Colon (tissue), 2 donors: ENCODE data around the gene KCND1.

Source experiments
- FAIRE-seq: peaks from 2 replicates; lab custom pipeline; 2012; peaks lifted over from hg19 to GRCh38; lab: Jason Lieb, UNC
- donor health status: control.
- donor health status: control.

KCND1 gene

DNA sequence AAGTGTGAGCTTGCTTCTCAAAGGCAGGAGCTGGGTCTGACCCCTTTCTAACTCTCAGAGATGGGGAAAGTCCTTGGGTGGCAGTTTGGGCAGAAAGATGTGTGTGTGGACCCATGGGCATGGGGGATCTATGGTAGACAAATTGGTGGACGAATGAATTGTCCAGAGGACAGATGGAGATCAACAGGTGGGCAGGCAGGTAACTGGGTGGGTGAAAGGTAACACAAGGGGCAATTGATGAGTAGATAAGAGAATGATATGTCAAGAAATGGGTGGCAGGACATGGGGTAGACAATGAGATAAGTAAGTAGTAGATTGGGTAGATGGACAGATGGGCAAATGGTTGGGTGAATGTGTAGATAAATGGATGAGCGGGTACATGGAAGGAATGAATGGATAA is 2.9 kb upstream of the KCND1 start:
- FAIRE-seq = no peak

DNA sequence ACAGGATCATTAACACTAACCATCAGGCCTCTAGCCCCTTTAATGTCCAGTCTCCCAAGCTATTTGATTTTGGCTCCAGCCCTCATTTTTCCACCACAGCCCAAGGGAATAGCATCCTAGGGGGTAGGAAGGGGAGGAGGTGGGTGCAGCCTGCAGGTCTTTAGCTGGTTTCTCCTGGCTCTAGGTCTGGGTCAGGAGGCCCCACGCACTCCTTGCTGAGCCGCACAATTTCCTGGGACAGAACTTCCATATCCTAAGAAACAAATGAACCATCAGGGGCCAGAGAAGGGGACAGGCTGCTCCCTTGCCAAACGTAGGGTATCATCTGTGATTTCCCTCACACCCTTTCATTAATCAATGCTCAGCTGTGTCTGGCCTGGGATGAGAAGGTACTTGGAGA is 2.4 kb upstream of the KCND1 start:
- FAIRE-seq = no peak

DNA sequence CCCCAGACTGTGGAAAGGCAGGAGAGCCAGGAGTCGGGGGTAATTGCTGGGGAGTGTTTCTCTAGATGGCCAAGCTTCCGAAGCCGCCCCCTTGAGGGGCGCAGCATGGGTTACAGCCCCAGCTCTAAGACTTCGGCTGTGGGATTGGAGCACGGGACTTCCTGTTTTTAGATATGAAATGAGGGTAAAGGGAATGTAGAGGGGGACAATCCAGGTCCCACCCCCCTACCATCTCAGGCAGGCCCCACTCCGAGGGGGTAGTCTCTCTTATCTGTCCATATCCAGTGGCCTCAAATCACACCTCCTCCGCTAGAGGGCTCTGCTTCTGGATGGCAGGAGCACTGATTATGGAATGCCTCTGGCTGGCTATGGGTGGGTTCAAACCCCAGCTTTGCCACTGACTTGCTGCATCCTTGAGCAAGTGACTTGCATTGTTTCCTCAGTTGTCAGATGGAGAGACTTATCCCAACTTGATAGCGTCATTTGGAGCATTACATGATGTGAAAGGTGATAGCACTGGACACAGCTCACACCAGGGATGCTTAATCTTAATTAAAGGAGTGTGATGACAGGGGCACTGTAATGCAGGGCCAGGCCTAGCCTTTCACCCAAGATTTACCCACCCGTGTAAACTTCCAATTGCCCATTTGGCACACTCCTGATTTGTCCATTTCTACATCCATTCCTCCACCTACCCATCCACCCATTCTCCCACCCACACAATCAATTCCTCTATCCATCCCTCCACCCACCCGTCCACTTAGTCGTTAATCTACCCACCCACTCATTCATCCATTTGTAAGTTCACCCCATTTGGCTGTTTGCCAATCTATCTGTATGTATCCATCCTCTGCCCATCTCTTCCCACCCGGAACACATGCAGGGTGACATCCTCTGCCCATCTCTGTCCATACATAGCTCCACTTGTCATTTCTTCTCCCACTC is 848 bp upstream of the KCND1 start:
- no peak for FAIRE-seq

DNA sequence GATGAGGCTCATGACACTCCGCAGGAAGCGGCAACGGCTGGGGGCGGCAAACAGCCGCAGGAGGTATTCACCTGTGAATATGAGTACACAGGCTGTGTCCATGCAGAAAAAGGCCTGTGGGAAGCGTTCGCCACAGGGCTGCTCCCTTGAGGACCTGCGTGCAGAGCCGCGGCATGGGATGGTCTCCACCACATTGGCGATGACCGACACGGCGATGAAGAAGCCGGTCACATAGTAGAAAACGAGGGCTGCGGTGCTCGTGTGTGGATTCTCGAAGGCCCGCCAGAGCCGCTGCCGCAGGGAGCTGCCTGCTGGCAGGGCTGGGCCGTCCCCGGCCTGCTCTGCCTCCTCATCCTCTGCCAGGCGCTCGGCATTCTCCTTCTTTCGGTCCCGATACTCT is 2.2 kb downstream of the KCND1 start:
- no peak for FAIRE-seq

DNA sequence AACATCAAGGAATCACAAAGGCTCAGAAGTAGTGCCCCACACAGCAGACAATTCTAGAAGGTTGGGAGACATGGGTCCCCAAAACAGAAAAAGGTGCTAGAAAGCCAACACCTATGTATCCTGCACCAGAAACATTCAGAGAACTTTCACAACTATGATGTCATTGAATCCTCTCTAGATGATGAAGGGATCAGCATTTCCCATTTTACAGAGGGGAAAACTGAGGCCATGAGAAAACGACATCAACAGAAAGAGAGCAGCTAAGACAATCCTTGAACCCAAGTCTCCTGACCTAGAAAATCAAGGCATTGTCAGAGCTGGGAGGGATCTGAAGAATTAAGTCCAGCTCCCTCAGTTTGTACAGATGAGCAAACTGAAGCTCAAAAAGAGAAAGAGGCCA is 3.3 kb downstream of the KCND1 start:
- FAIRE-seq = no peak

DNA sequence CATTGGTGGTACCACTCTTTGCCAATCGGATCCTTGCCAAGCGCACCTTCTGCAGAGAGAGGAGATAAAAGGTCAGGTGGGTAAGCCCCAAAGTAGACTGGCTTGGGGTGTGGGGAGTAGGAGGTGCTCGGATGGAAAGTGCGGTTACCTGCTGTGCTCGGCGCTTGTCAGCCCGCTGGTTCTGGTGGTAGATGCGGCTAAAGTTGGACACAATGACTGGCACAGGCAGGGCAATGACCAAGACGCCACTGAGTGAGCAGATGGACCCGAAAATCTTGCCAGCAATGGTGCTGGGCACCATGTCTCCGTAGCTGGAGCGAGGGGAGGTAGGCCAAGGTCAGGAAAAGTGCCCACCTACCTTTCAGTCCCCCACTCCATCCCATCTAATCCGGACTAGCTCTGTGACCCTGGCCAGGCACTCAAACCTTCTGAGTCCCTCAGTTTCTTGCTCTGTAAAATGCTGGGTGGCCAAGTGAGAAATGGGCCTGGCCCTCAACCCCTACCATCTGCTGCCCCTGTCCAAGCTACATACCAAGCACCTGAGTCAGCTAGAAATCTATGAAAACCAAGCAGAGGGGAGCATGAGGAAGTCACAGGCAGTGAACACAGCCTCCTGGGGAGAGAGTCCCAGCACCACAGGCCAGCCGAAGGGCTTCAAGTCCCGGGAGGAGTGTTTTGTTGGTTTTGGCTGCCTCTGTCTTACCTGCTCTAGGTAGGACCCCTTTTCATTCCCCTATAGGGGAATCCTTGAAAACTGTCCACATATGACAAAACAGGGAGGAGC is 4.7 kb downstream of the KCND1 start:
- FAIRE-seq = no peak

DNA sequence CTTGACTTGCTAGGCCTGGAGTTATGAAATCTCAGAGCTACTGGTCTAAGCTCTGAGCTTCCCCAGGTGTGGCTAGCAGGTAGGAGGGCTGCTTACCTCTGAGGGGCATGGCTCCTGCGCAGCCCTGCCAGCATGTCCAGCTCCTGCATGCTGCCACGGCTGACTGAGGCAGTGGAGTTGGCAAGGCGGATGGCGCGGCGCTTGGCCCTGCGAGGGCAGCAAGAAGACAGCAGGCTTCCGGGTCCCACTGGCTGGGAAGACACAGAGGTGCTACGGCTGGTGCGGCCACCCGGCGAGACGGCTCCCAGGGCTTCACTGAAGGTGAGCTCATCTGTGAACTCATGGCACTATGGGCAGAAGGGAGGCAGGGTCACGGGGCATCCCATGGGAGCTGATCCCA is 5.7 kb downstream of the KCND1 start:
- no peak for FAIRE-seq

DNA sequence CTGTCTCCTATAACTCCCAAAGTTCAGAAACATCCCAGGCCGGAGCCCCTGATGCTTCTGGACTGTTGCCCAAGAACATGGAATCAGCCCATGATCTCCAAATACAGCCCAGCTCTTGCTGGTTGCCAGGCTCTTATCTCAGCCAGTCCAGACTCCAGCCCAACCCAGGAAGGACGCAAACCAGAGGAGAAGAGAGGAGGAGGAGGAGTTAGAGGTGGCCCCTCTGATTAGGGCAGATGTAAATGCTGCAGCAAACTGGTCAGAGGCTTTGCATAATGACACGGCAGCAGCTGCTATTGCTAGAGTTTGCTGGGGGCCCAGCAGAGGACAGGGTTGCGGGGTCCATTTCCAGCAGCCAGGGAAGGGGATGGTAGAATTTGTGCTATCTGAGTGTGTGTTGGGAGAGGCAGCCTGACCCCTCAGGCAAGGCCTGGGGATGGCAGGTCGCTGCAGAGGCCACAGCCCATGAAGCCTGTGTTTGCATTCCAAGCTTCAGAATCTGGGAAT is 10.0 kb downstream of the KCND1 start:
- no peak for FAIRE-seq

DNA sequence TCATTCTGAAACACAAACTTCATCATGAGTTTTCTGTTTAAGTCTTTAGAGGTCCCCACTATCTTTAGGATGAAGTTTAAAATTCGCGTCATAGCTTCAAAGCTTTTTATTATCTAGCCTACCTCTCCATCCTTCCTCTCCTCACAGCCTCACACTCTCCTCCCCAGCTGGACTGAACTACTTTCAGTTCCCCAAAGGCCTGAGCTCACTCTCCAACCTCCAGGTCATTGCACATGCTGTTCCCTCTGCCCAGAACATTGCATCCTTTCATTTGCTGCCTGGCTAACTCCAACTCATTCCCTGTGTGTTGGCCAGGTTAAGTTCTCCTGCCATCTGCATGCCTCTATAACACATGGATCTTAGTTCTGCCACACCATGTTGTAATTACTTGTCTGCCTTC is 11.4 kb downstream of the KCND1 start:
- FAIRE-seq = no peak

DNA sequence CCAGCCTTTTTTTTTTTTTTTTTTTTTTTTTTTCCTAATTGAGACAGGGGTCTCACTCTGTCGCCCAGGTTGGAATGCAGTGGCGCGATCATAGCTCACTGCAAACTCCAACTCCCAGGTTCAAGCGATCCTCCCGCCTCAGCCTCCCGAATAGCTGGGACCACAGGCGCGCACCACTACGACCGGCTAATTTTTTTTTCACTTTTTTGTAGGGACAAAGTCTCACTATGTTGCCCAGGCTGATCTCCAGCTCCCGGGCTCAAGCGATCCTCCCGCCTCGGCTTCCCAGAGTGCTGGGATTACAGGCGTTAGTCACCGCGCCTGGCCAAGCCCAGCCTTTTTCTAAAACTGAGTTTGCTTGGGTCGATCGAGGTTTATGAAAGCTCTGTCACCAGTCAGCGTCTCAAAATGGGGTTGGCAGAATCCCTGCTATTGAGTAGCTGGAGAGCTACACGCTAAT is 13.0 kb downstream of the KCND1 start:
- no peak for FAIRE-seq

DNA sequence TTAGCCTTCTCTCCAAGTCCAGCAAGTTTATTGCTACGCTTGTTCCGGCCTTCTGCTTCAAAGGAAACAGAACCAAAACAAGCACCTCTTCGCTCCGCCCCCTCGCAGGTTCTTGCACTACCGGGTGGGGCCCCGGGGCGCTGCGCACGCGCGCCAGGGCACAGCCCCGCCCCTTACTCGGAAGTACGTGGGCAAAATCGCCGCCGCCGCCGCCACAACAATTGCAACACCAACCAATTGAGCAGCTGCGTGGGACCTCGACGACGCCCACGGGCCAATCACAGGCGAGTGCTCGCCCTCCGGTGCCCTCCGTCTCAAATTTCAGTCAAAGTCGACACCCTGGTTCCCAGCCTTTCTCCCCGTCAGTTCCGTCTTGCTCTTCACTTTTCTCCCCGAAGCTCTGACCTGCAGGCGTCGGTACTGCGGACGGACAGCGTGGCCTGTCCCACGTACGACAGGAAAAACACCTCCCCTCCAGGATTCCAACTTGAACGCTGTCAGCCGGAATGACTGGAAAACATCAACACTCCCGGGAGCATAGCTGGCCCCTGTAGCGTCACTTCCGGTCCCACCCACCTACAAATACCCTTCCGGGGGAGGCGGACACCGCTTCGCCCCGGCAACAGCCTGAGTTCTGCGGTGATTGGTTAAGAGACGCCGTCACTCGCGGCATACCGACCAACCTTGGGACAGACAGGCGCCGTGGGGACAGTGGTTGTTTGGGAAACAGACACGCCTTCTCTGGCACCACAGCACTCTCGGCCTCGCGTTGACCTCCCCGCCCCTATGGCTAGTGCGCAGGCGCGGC is 13.6 kb downstream of the KCND1 start:
- FAIRE-seq = peak; percentile 97

DNA sequence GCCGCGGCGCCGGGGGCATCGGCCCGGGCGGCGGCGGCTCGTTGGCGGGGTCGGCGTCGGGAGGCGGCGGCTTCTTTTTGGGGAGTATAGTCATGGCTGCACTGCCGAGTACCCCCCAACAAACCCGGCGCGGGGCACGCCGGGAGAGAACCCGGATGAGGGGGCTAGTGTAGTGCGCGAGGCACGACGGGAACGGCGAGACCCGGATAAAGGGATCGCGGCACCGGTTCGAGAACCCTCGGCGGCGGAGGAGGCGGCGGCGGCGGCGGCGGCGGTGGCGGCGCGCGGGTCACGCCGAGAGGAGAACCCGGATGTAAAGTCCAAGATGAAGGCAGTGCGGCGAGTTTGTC is 14.2 kb downstream of the KCND1 start, which contains the start of gene OTUD5:
TSS of gene OTUD5 (minus strand) at position 131 of the 350 bp plus-strand sequence. CDS start at position 94, 37 bp downstream.
- FAIRE-seq = no peak

DNA sequence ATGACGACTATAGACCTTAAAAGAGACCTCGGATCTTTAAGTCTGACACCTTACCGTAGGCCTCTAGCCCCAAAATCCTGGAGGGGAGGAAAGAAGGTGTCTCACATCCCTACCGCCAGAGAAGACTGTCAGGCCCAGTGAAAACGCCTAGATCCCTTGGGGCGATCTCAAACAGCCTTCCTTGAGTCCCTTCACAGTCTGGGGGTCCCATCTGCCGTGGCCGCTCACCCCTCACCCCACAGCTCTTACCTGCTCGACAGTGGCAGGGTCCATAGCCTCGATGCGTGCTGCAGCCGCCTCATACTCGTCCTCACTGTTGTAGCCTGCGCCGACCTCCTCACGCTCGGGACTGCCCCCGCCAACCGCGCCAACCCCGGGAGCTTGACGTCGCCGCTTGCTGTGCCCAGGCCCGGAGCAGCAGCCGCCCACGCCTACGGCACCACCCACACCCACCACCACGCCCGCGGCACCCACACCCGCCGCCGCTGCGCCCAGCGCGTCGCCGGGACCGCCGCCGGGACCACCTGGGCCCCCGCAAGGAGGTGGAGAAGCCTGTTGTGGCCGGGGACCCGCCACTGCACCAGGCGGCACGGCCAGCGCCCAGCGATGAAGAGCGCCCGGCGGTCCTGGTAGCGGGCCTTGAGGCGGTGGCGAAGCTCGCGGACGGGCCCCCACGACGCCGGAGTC is 14.8 kb downstream of the KCND1 start:
- FAIRE-seq = no peak

DNA sequence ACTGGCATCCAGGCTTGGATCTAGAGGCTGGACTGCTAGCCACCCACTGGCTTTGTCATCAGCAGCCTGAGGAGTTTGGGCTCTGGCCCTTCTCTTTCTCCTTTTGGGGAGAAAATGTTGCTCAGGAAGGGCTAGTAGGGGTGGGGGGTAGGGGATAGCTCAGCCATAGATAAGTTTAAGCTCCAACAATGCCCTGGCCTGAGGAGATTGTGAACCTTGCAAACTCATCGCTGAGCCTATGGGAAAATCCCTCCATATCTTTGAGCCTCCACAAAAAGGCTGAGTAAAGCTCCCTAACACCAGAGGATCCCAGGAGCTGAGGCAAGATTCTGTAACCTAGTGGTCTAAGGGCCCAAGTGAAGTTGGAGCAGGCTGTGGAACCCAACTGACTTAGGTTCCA is 23.1 kb downstream of the KCND1 start:
- FAIRE-seq = no peak

DNA sequence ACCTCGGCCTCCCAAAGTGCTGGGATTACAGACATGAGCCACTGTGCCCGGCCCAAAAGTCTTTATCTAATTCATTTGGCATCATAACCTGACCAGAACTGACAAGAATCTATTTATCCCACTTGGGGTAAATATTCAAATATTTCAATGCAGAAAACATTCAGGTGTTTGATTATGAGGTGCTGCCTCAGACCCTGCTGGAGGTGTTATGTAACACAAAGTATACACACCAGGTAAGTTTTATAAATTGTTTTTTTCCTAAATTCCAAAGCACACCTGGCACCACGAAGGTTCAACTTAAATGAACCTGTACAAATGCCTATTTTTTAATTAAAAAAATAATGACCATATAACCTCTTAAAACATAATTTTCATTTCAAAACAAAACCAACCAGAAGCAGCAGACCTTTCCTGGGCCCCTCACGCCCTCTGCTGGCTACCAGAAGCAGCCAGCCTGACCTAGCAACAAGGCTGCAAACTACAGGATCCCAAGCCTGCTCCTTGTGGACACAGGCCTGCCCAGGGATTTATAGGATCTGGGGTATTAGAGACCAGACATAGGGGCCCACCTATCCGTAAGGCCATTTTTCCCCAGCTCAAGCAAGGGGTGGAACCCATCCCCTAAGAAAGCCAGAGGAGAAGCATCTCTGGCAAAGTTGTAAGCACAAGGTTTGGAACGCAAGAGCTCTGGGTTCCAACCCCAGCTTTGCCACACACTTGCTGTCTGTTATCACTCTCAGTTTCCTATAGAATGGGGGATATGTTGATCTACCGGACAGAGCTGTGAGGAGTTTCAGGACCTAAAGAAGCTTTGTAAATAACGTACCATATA is 25.9 kb downstream of the KCND1 start:
- FAIRE-seq = peak; percentile 91

DNA sequence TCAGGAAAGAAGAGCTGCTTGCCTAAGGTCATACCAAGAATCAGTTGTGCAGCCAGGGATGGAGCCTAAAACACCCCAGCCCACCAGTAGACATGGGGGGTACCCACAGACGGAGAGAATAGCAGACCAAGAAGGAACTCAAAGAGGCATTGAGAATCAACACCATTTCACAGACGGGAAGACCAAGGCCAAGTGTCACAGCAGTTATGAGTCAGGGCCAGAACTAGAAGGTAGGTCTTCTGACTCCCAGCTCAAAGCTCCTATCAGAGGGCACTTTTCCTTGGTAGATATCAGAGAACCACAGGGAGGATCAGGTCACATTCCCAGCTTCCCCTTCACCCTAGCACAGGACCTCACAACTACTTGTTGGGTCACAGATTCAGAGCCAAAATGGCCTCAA is 28.7 kb downstream of the KCND1 start:
- no peak for FAIRE-seq

DNA sequence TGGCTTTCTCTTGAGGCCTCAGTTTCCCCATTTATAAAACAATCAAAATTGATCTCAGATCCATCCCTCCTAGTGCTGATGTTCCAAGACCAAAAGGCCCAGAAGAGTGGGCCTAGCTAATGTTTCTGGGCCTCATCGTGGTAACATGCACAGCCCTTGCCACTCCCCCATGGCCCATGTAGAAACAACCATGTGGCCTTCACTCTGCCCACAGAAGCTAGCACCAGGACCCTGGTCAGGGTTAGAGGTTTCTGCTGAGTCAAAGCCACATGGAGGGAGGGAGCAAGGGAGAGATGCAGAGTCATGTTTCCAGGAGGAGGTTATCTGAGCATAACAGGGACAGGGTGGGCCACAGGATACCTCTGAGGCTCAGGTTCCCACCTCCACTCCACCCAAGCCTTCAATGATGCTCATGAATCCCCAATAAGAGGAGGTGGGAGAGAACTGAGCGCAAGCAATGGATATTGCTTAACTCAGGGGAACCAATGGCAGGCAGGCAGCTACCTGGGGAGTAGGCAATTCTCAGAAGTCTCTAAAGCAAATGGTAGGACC is 31.2 kb downstream of the KCND1 start:
- FAIRE-seq = no peak

DNA sequence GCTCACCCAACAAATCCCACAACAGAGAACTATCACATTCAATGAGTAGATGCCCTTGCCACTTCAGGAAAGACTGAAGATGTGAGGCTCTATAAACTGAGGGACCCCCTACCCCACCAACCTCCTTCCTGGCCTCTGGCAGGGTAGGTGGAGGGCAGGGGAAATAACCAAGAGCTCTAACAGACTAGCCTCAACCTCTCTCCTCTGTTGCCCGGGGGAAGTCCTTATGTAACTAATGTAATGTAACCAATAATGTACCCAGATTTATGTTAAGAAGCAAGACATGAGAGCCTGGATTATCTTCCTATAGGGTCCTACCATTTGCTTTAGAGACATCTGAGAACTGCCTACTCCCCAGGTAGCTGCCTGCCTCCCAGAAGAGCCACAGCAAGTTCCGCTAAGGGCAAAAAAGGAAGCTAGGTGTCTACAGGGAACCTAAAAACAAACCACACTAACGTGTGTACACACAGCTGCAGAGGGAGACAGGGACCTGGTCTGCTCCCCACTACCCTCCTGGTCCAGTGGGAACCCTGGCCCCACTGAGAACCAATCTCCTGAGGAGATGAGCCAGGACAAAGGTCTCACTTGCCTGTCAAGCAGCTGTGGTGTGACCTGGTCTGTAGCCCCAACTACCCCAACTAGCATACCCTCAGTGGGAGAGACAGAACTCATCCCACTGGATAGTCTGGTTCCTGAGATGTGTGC is 32.0 kb downstream of the KCND1 start:
- no peak for FAIRE-seq

DNA sequence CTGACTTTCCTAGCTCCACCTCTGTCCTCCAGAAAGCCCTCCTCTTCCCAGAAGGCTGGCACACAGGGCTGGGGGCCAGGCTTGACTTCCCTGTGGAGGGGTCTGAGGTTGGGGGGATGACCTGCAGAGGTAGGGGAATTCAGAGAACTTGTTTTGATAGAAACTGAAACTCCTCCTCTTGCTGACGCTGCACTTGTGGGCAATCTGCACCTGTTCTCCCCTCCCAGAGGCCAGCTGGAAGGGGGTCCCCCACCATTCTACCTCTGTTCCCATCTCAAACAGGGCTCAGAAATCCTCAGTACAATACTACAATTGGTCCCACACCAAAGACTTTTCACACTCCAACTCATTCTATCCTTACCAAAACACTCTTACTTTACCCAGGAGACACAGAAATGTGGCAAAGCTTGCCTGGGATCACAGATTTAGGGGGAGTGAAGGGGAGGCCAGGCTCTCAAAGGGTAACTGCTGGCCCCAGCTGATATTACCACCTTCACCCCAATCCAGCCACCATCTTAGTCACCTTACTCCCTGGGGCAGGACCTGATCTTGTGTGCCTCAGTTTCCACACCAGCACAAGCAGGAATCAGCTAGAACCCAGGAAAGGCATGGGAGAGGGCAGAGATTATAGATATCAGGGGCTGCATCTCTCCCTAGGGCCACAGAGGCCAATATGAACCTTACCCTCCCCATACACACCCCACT is 32.8 kb downstream of the KCND1 start:
- FAIRE-seq = no peak
